Body of pancreas (tissue), 4 donors: Measurements from ENCODE around the gene NINJ1. TPM values are rescaled to one million over a fixed set of nuclear protein-coding genes. Genes with fewer than 3 reads are reported as not detected.
A peak's percentile ranks its signal among the peaks of the same experiment; 100 is the strongest.
"Not testable (repeated sequence)": the region's sequence is repeated elsewhere in the genome, so short reads cannot be mapped to it uniquely, and the experiment has no call there.

Experiments used
- ATAC-seq: fragments of 150-250 bp; one replicate; pipeline ENCODE4 v1.9.1; 2016
- DNase-seq, 4 donors: peaks; one replicate each; pipeline ENCODE4 v3.0.0-alpha.2; 2019
- H3K27ac ChIP-seq, 4 donors: fragments of 200-600 bp; sonication (generic); 1 replicate in 3 of 4; 2 replicates in 1 of 4; pipeline versions ENCODE4 v1.5.1 to v1.6.1; 2016 to 2019; ENCODE audit warnings: mild to moderate bottlenecking in 1 of 4, mixed read lengths in 1 of 4, moderate library complexity in 1 of 4
- H3K27me3 ChIP-seq, 2 donors: fragments of 200-600 bp; sonication (generic); one replicate each; pipeline ENCODE4 v1.6.0; 2016; ENCODE audit warnings: mild to moderate bottlenecking in 1 of 2
- H3K36me3 ChIP-seq, 2 donors: fragments of 200-600 bp; sonication (generic); replicated peaks in 1 of 2; 2 replicates each; pipeline ENCODE4 v1.5.1; 2016; ENCODE audit warnings: low read depth in 2 of 2; ENCODE audit not compliant: insufficient read depth in 1 of 2
- H3K4me1 ChIP-seq: fragments of 200-600 bp; sonication (generic); one replicate; pipeline ENCODE4 v1.6.0; 2016
- H3K4me3 ChIP-seq, 2 donors: fragments of 200-600 bp; sonication (generic); 1 replicate in 1 of 2; 2 replicates in 1 of 2; pipeline ENCODE4 v1.5.1; 2016 to 2019
- H3K9me3 ChIP-seq, 3 donors: fragments of 200-600 bp; sonication (generic); 1 replicate in 2 of 3; 2 replicates in 1 of 3; pipeline ENCODE4 v1.5.1; 2016
- CTCF ChIP-seq, 7 experiments: fragments of 450-650 bp in 4 of 7; fragments of 200-600 bp in 3 of 7; sonication (generic) in 3 of 7; IDR thresholded peaks; one replicate each; pipeline ENCODE4 v1.5.1; 2016 to 2019; ENCODE audit warnings: antibody characterized with exemption in 7 of 7
- POLR2A ChIP-seq, 3 donors: fragments of 450-650 bp; IDR thresholded peaks; one replicate each; pipeline ENCODE4 v1.6.1; 2016; ENCODE audit warnings: antibody characterized with exemption in 3 of 3, mild to moderate bottlenecking in 2 of 3
- WGBS, 2 donors: methylation state at CpG; one replicate each; pipeline ENCODE4 v1.1.5; 2017; 5-methylcytosine and 5-hydroxymethylcytosine counted together
- intact Hi-C: fragments of 100-400 bp; cut with DNase I; formaldehyde crosslinking; loops from one replicate; pipeline ENCODE4 v1.15.1; 2023
- total RNA-seq, 2 donors: library from RNA; depleted of rRNA; stranded (reverse); fragments of >200 nt; gene quantifications; one replicate each; pipeline ENCODE4 v1.1.0, GENCODE V29; 2016

Gene NINJ1
- total RNA-seq, 2 donors from 2014 or later: 32.6 to 32.9 TPM

- H3K9me3 ChIP-seq: no peaks in the 10 kb centered on the region
- H3K36me3 ChIP-seq: peaks cover 0 to 4% of the 10 kb centered on the region in 2 donors
- ATAC-seq (peak; percentile 90), DNase-seq (peak; percentile 84 to 96 (median 93))
- TF ChIP-seq CTCF (IDR thresholded peaks at IDR 0.05) (peak in 5 of 7 experiments; percentile 23 to 72 (median 62)), POLR2A (IDR thresholded peaks at IDR 0.05) (no peak)
- peaks cover 16% of the 10 kb centered on the region for H3K4me1 ChIP-seq
- H3K27ac ChIP-seq: peak overlapping the region in 3 of 4 donors; percentile 11 to 66 (median 62)
- intact Hi-C loops: no loop called here
- no peaks in the 10 kb centered on the region for H3K27me3 ChIP-seq
- WGBS, 2 donors: 37 to 44% methylated on average over 17 to 23 of the region's 23 CpGs
- no peak overlapping the region for H3K4me3 ChIP-seq
These were observed 13.9 kb downstream of the NINJ1 start for GRCh38 chr9:93119953-93120845.

- peaks cover 0 to 4% of the 10 kb centered on the region in 2 donors for H3K36me3 ChIP-seq
- WGBS, 2 donors: 63% methylated on average over 5 of the region's 5 CpGs
- intact Hi-C loops: no loop called here
- no peak overlapping the region for H3K4me3 ChIP-seq
- no peak for TF ChIP-seq CTCF (IDR thresholded peaks at IDR 0.05)
- no peak for TF ChIP-seq POLR2A (IDR thresholded peaks at IDR 0.05)
- H3K27me3 ChIP-seq: no peaks in the 10 kb centered on the region
- ATAC-seq (no peak), DNase-seq (no peak)
- no peaks in the 10 kb centered on the region for H3K9me3 ChIP-seq
- peaks cover 16% of the 10 kb centered on the region for H3K4me1 ChIP-seq
- H3K27ac ChIP-seq: peak overlapping the region in 2 of 4 donors; percentile 62 to 66
These were observed 14.4 kb downstream of the NINJ1 start for GRCh38 chr9:93119703-93119952.

- H3K9me3 ChIP-seq: no peaks in the 10 kb centered on the region
- DNase-seq (peak in 3 of 4 donors; percentile 3 to 17 (median 4)), ATAC-seq (no peak)
- H3K4me3 ChIP-seq: no peak overlapping the region
- intact Hi-C loops: no loop called here
- 81 to 85% methylated on average over 8 to 12 of the region's 12 CpGs for WGBS, 2 donors
- no peaks in the 10 kb centered on the region for H3K27me3 ChIP-seq
- peaks cover 0 to 2% of the 10 kb centered on the region in 2 donors for H3K36me3 ChIP-seq
- H3K27ac ChIP-seq: peak overlapping the region in 2 of 4 donors; percentile 62 to 66
- TF ChIP-seq CTCF (IDR thresholded peaks at IDR 0.05): no peak
- TF ChIP-seq POLR2A (IDR thresholded peaks at IDR 0.05): no peak
- H3K4me1 ChIP-seq: peaks cover 16% of the 10 kb centered on the region
These were observed 15.0 kb downstream of the NINJ1 start for GRCh38 chr9:93118863-93119702.

- DNase-seq: peak in 3 of 4 donors; percentile 1 to 4 (median 3)
- no peaks in the 10 kb centered on the region for H3K27me3 ChIP-seq
- no peaks in the 10 kb centered on the region for H3K9me3 ChIP-seq
- no peaks in the 10 kb centered on the region for H3K36me3 ChIP-seq
- peaks cover 16% of the 10 kb centered on the region for H3K4me1 ChIP-seq
- H3K4me3 ChIP-seq: no peak overlapping the region
- intact Hi-C loops: no loop called here
- no peak for ATAC-seq
- TF ChIP-seq CTCF (IDR thresholded peaks at IDR 0.05): no peak
- TF ChIP-seq POLR2A (IDR thresholded peaks at IDR 0.05): no peak
- no peak overlapping the region for H3K27ac ChIP-seq
- 82 to 86% methylated on average over 12 of the region's 12 CpGs for WGBS, 2 donors
These were observed 15.9 kb downstream of the NINJ1 start for GRCh38 chr9:93117924-93118862.

GRCh38 chr9:93117521-93117920 is 16.5 kb downstream of the NINJ1 start:
- H3K4me3 ChIP-seq, intact Hi-C loops, H3K9me3 ChIP-seq, H3K36me3 ChIP-seq, ATAC-seq, H3K27ac ChIP-seq, H3K27me3 ChIP-seq: not testable (repeated sequence)
- peak in 1 of 4 donors; percentile 0 for DNase-seq
- 87 to 95% methylated on average over 7 to 9 of the region's 9 CpGs for WGBS, 2 donors
- peaks cover 16% of the 10 kb centered on the region for H3K4me1 ChIP-seq
